DND-41 (cell line): ENCODE results near the gene EPHB2.

Experiments
- ATAC-seq: fragments of 200-7000 bp; cut with Tn5 transposase; 3 replicates; pipeline ENCODE4 v1.9.1; 2021; ENCODE audit warnings: low read depth; ENCODE audit not compliant: insufficient read depth
- DNase-seq: peaks from one replicate; pipeline ENCODE4 v3.0.0-alpha.2; 2020
- H2AFZ ChIP-seq: 2 replicates; pipeline ENCODE4 v1.6.0; 2012; ENCODE audit warnings: low read depth, low read length
- H3K27ac ChIP-seq: 2 replicates; pipeline ENCODE4 v1.5.1; 2012; ENCODE audit warnings: low read length, inconsistent platforms
- H3K27me3 ChIP-seq: fragments of 200-600 bp; sonication (generic); 2 replicates; pipeline ENCODE4 v1.6.0; 2012; ENCODE audit warnings: low read length, mild to moderate bottlenecking, inconsistent platforms; ENCODE audit not compliant: insufficient read depth, poor library complexity
- H3K36me3 ChIP-seq: 2 replicates; pipeline ENCODE4 v1.5.1; 2012; ENCODE audit warnings: low read length, inconsistent platforms; ENCODE audit not compliant: insufficient read depth
- H3K4me1 ChIP-seq: 2 replicates; pipeline ENCODE4 v1.5.1; 2012; ENCODE audit warnings: mild to moderate bottlenecking, low read length; ENCODE audit not compliant: insufficient read depth
- H3K4me2 ChIP-seq: 2 replicates; pipeline ENCODE4 v1.6.0; 2012; ENCODE audit warnings: mild to moderate bottlenecking, moderate library complexity, low read length, inconsistent platforms; ENCODE audit not compliant: insufficient read depth
- H3K4me3 ChIP-seq, 2 experiments: fragments of 200-600 bp in 1 of 2; shearing (Covaris generic) in 1 of 2; 2 replicates each; pipeline ENCODE4 v1.5.1; 2012 to 2016; ENCODE audit warnings: inconsistent platforms in 2 of 2, low read length in 2 of 2, mild to moderate bottlenecking in 2 of 2, low read depth in 1 of 2, moderate library complexity in 1 of 2
- H3K79me2 ChIP-seq: 2 replicates; pipeline ENCODE4 v1.6.0; 2012; ENCODE audit warnings: low read length, inconsistent platforms; ENCODE audit not compliant: insufficient read depth
- H3K9ac ChIP-seq: 2 replicates; pipeline ENCODE4 v1.6.0; 2012; ENCODE audit warnings: low read depth, mild to moderate bottlenecking, inconsistent platforms, low read length, moderate library complexity
- H3K9me3 ChIP-seq: 2 replicates; pipeline ENCODE4 v1.5.1; 2012; ENCODE audit warnings: low read length, moderate library complexity, mild to moderate bottlenecking, inconsistent platforms; ENCODE audit not compliant: insufficient read depth, severe bottlenecking
- H4K20me1 ChIP-seq: 2 replicates; pipeline ENCODE4 v1.6.0; 2012; ENCODE audit warnings: low read length; ENCODE audit not compliant: insufficient read depth
- EZH2 ChIP-seq: IDR thresholded peaks from 3 replicates; pipeline ENCODE4 v1.6.1; 2012; ENCODE audit warnings: borderline replicate concordance, low read depth, mild to moderate bottlenecking, moderate library complexity, low read length, inconsistent platforms; ENCODE audit not compliant: severe bottlenecking
- TF ChIP-seq, protein P1 (sequence below): IDR thresholded peaks from 2 replicates; pipeline ENCODE4 v1.5.1; 2012; ENCODE audit warnings: borderline replicate concordance, low read length, moderate library complexity, mild to moderate bottlenecking; ENCODE audit not compliant: poor library complexity, severe bottlenecking; ENCODE audit errors: extremely low read depth

Gene EPHB2

DNA sequence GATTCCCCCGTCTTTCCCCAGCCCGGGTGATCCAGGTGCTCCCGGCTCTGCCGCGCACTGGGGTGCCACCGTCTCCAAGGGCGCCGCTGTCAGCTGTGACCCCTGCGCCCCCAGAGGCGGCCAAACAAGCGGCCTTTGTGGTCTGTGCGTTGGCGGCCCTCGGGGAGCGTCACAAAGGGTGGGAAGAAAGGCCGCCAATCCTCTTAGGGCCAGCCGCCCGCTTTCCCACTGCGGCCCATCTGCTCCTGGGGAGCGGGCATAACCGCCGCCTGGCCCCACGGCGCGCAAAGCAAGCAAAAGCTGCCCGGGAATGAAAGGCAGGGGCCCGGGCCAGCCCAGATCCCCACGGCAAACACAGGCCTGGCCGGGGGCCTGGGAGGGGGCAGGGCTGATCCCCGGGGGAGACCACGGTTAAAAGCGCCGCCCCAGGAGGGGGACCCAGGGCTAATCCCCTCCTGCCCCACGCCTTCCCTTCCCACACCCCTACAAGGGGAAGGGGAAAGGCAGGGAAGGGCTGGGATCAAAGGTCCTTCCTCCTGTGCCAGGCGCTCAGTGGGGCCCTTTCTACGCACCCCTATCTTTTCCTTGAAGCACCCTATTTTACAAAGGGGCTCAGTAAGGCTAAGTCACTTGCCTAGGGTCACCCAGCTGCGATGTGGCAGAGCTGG, 33.6 kb upstream of the EPHB2 start:
- peaks cover 12% of the 10 kb centered on the region for H3K27me3 ChIP-seq
- H3K27ac ChIP-seq = no peak overlapping the region
- no peaks in the 10 kb centered on the region for H3K9me3 ChIP-seq
- H3K36me3 ChIP-seq = no peaks in the 10 kb centered on the region
- ATAC-seq (no peak), DNase-seq (no peak)
- no peak overlapping the region for H2AFZ ChIP-seq
- TF ChIP-seq, protein P1, sequence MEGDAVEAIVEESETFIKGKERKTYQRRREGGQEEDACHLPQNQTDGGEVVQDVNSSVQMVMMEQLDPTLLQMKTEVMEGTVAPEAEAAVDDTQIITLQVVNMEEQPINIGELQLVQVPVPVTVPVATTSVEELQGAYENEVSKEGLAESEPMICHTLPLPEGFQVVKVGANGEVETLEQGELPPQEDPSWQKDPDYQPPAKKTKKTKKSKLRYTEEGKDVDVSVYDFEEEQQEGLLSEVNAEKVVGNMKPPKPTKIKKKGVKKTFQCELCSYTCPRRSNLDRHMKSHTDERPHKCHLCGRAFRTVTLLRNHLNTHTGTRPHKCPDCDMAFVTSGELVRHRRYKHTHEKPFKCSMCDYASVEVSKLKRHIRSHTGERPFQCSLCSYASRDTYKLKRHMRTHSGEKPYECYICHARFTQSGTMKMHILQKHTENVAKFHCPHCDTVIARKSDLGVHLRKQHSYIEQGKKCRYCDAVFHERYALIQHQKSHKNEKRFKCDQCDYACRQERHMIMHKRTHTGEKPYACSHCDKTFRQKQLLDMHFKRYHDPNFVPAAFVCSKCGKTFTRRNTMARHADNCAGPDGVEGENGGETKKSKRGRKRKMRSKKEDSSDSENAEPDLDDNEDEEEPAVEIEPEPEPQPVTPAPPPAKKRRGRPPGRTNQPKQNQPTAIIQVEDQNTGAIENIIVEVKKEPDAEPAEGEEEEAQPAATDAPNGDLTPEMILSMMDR = no peak
- no peak for TF ChIP-seq EZH2
- no peak overlapping the region for H3K9ac ChIP-seq
- H3K79me2 ChIP-seq = no peaks in the 10 kb centered on the region
- H3K4me2 ChIP-seq = no peak overlapping the region
- no peaks in the 10 kb centered on the region for H4K20me1 ChIP-seq
- no peaks in the 10 kb centered on the region for H3K4me1 ChIP-seq
- H3K4me3 ChIP-seq = no peak overlapping the region

DNA sequence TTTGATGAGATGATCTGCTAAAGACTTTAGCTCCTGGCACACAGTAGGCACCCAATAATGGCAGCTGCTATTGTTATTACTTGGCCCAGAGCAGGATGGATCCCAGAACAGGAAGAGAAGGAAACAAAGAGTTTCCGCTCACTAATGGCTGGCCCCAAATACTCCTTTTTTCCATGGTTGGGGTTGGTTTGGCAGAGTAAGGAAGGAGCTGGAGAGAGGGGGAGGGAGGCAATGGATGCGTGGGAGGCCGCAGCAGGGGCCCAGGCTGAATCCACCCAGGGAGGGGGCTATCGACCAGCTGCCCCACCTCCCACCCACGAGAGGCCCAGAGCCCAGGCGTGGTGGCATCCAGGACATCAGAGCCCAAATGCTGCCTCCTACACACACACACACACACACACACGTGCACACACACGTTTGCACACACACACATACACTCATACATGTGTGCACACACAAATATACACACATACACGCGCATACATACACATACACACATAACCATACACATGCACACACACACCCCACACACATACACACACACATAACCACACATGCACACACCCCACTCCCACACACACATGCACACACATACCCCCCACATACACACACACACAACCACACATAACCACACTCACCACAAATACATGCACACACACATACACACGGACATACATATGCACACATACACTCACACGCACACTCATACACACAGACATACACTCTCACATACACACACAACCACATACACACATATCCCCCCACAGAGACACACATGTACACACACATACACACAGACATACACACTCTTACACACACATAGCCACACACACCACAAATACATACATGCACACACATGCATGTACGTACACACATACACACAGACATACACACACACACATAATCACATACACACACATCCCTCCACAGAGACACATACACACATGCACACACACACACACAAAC, 32.4 kb upstream of the EPHB2 start:
- no peak overlapping the region for H2AFZ ChIP-seq
- H3K9ac ChIP-seq = no peak overlapping the region

DNA sequence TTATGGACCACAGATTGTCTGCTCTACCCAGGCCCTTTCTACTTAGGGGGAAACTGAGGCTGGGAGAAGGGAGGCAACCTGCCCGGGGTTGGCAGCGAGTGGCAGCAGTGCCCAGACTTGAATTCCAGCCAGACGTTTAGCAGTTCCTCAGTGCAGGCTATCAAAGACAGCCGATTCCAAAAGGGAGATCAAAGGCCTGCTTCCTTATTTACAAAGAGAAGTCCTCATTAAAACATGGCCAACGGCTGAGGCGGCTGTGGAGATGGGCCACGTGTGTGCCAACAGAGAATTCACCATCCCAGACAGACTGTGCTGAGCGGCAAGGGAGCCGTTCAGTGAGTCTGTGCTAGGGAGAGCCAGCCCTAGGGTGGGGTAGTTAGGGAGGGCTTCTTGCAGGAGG, 29.9 kb upstream of the EPHB2 start:
- Histone ChIP-seq H3K9ac (no peak overlapping the region), H2AFZ (no peak overlapping the region), H3K36me3 (no peaks in the 10 kb centered on the region), H3K4me1 (no peaks in the 10 kb centered on the region), H4K20me1 (no peaks in the 10 kb centered on the region), H3K27me3 (no peaks in the 10 kb centered on the region), H3K79me2 (no peaks in the 10 kb centered on the region), H3K9me3 (no peaks in the 10 kb centered on the region), H3K27ac (no peak overlapping the region), H3K4me2 (no peak overlapping the region), H3K4me3 (no peak overlapping the region)
- DNase-seq = no peak
- TF ChIP-seq, protein P1 = no peak
- no peak for TF ChIP-seq EZH2
- no peak for ATAC-seq

More for the DNA sequence above, 32.4 kb upstream of the EPHB2 start:
- Histone ChIP-seq H3K27ac (no peak overlapping the region), H3K4me1 (no peaks in the 10 kb centered on the region), H3K27me3 (peaks cover 11% of the 10 kb centered on the region), H3K79me2 (no peaks in the 10 kb centered on the region), H3K9me3 (no peaks in the 10 kb centered on the region), H3K36me3 (no peaks in the 10 kb centered on the region), H3K4me2 (no peak overlapping the region), H4K20me1 (no peaks in the 10 kb centered on the region), H3K4me3 (no peak overlapping the region)
- DNase-seq (no peak), ATAC-seq (no peak)
- TF ChIP-seq EZH2 = no peak
- TF ChIP-seq, protein P1 = no peak
